Muscle layer of duodenum (tissue), 2 donors: Measurements from ENCODE around the gene ADSS1.

Experiments used
- H3K27ac ChIP-seq: one replicate; pipeline ENCODE4 v1.7.0; 2013; ENCODE audit warnings: mild to moderate bottlenecking, low read length
- H3K27me3 ChIP-seq: one replicate; pipeline ENCODE4 v1.7.0; 2013; ENCODE audit warnings: low read depth, mild to moderate bottlenecking, control low read depth, low read length
- H3K36me3 ChIP-seq, 2 donors: one replicate each; pipeline ENCODE4 v1.7.0; 2013; ENCODE audit warnings: low read length in 2 of 2, control low read depth in 1 of 2, mild to moderate bottlenecking in 1 of 2; ENCODE audit not compliant: insufficient read depth in 2 of 2, control insufficient read depth in 1 of 2
- H3K4me1 ChIP-seq, 2 donors: one replicate each; pipeline ENCODE4 v1.7.0; 2013; ENCODE audit warnings: low read length in 2 of 2, mild to moderate bottlenecking in 2 of 2, control low read depth in 1 of 2, moderate library complexity in 1 of 2; ENCODE audit not compliant: insufficient read depth in 2 of 2, control insufficient read depth in 1 of 2
- H3K4me3 ChIP-seq, 2 donors: one replicate each; pipeline ENCODE4 v1.7.0; 2013; ENCODE audit warnings: low read length in 2 of 2, low read depth in 1 of 2, mild to moderate bottlenecking in 1 of 2
- H3K9me3 ChIP-seq, 2 donors: one replicate each; pipeline ENCODE4 v1.7.0; 2013; ENCODE audit warnings: low read length in 2 of 2, control low read depth in 1 of 2, mild to moderate bottlenecking in 1 of 2; ENCODE audit not compliant: control insufficient read depth in 1 of 2
- donor health status: healthy.

ADSS1 gene

GRCh38 chr14:104695660-104696000, 28.4 kb upstream of the ADSS1 start:
- Histone ChIP-seq H3K4me3 (no peak overlapping the region), H3K9me3 (no peaks in the 10 kb centered on the region), H3K36me3 (no peaks in the 10 kb centered on the region), H3K4me1 (peaks cover 0 to 95% of the 10 kb centered on the region in 2 donors), H3K27me3 (no peaks in the 10 kb centered on the region), H3K27ac (no peak overlapping the region)

DNA sequence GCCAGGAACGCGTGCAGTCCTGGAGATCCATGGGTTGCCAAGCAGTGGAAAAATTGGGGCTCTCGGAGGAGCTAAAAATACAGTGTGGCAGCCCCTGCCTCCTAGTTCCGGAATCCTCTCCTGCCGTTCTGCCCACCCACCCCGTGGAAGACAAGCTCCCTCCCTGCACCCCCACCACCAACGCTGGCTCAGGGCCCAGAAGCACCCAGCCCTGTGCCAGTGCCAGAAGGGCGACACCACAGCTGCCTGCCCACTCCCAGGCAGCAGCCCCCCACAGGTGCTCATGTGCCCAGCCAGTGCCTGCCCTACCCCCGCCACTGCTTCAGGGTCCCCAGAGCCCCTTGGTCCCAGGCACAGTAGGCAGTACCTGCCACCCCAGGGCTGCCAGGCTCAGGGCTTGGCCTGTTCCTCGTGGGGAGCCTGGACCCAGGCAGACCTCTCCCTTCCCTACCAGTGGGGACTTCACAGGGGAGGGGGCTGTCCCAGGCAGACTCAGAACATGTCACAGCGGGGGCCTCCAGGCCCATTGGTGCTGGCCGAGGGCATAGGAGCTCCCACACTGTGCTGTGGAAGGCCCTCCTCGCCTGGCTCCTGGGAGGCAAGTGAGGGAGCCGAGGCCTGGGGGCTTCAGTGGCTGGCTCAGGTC, 27.2 kb upstream of the ADSS1 start:
- Histone ChIP-seq H3K27ac (no peak overlapping the region), H3K36me3 (peaks cover 0 to 9% of the 10 kb centered on the region in 2 donors), H3K27me3 (no peaks in the 10 kb centered on the region), H3K9me3 (no peaks in the 10 kb centered on the region), H3K4me3 (no peak overlapping the region), H3K4me1 (peaks cover 0 to 83% of the 10 kb centered on the region in 2 donors)

- H3K36me3 ChIP-seq: peaks cover 0 to 14% of the 10 kb centered on the region in 2 donors
- peaks cover 0 to 78% of the 10 kb centered on the region in 2 donors for H3K4me1 ChIP-seq
Observed at GRCh38 chr14:104697317-104697703, 26.7 kb upstream of the ADSS1 start.

DNA sequence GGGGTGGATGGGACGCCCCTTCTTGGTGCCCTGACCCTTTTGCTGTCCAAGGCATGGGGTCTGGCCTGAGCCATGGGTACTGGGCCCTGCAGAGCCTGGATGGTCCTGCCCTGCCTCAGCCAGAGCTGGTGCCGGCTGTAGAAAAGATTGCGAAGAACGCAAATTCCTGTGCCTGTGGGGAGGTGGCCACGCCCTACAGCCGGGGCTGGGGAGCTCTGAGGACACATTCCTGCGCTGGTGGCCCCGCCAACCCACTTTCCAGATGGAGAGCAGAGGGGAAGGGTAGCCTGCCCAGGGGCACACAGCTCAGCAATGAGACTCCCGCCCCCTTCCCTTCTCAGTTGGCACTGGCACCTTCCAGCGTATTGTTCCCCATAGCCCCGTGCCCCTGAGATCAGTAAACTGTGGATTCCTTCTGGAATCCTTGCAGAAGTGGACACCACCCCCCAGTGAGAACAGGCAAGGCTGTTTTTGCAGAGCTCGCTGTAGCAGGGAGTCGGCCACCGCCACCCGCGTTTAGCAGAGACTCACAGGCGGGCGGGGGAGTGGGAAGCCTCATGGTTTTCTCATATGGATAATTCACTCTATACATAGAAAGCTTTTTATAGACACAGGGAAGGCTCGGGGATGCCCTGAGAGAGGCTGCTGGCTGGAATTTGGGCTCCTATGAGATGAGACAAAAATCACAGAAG, 26.0 kb upstream of the ADSS1 start:
- Histone ChIP-seq H3K4me3 (peak overlapping the region in 1 of 2 donors; percentile 24), H3K36me3 (peaks cover 0 to 19% of the 10 kb centered on the region in 2 donors), H3K4me1 (peaks cover 0 to 71% of the 10 kb centered on the region in 2 donors), H3K27ac (no peak overlapping the region), H3K27me3 (no peaks in the 10 kb centered on the region), H3K9me3 (no peaks in the 10 kb centered on the region)

More at GRCh38 chr14:104697317-104697703, 26.7 kb upstream of the ADSS1 start:
- no peaks in the 10 kb centered on the region for H3K27me3 ChIP-seq
- H3K27ac ChIP-seq: no peak overlapping the region
- H3K4me3 ChIP-seq: no peak overlapping the region
- H3K9me3 ChIP-seq: no peaks in the 10 kb centered on the region

GRCh38 chr14:104698688-104699425, 25.2 kb upstream of the ADSS1 start:
- no peak overlapping the region for H3K27ac ChIP-seq
- peaks cover 0 to 65% of the 10 kb centered on the region in 2 donors for H3K4me1 ChIP-seq
- no peaks in the 10 kb centered on the region for H3K9me3 ChIP-seq
- peak overlapping the region in 1 of 2 donors; percentile 24 for H3K4me3 ChIP-seq
- H3K27me3 ChIP-seq: no peaks in the 10 kb centered on the region
- H3K36me3 ChIP-seq: peaks cover 0 to 27% of the 10 kb centered on the region in 2 donors

- no peak overlapping the region for H3K27ac ChIP-seq
- peak overlapping the region in 1 of 2 donors; percentile 24 for H3K4me3 ChIP-seq
- H3K27me3 ChIP-seq: no peaks in the 10 kb centered on the region
- no peaks in the 10 kb centered on the region for H3K9me3 ChIP-seq
- peaks cover 0 to 61% of the 10 kb centered on the region in 2 donors for H3K4me1 ChIP-seq
- peaks cover 0 to 33% of the 10 kb centered on the region in 2 donors for H3K36me3 ChIP-seq
Observed at GRCh38 chr14:104699426-104699748, 24.6 kb upstream of the ADSS1 start.

DNA sequence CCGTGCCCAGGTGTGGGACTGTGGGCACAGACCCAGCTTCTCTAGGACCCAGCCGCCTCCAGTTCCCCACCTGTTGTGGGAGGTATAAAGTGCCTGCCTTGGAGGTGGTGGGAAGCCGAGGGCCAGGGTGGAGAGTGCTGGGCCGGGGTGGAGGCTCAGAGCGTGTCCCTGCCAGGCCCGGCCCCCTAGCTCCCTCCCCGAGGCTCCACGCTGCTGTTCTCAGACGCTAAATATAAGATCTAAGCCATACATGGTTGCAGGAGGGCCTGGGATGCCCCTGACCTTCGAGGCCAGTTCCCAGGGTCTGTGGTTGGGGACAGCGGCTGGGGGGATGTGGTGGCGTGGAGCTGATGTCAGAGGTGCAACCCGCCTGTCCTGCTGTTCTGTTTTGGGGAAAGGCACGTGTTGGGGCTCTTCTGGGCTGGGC, 23.8 kb upstream of the ADSS1 start:
- Histone ChIP-seq H3K4me1 (peaks cover 0 to 52% of the 10 kb centered on the region in 2 donors), H3K27me3 (no peaks in the 10 kb centered on the region), H3K36me3 (peaks cover 0 to 35% of the 10 kb centered on the region in 2 donors), H3K4me3 (peak overlapping the region in 1 of 2 donors; percentile 24), H3K27ac (no peak overlapping the region), H3K9me3 (no peaks in the 10 kb centered on the region)

DNA sequence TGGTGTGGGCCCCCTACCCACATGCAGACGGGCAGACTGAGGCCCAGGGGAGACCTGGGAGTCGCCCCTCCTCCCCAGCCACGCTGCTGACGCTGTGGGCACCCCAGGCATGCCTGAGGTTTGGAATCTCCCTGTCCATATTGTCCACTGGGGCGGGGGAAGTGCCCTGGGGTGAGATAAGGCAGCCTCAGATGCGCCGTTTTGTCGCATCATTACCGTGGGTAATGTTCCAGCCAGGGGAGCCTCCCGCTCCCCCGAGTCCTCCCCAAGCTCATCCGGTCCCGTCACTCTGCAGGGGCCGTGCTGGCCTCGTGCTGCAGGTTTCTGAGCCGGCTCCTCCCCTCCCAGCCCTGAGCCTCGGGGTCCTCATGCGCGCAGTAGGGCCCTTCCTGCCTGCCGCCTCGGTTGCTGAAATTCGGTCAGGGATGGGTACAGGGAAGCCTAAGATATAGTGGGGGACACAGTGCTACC, 23.2 kb upstream of the ADSS1 start:
- no peak overlapping the region for H3K27ac ChIP-seq
- H3K36me3 ChIP-seq: peaks cover 0 to 35% of the 10 kb centered on the region in 2 donors
- H3K4me1 ChIP-seq: peaks cover 0 to 47% of the 10 kb centered on the region in 2 donors
- H3K27me3 ChIP-seq: no peaks in the 10 kb centered on the region
- H3K4me3 ChIP-seq: no peak overlapping the region
- no peaks in the 10 kb centered on the region for H3K9me3 ChIP-seq

DNA sequence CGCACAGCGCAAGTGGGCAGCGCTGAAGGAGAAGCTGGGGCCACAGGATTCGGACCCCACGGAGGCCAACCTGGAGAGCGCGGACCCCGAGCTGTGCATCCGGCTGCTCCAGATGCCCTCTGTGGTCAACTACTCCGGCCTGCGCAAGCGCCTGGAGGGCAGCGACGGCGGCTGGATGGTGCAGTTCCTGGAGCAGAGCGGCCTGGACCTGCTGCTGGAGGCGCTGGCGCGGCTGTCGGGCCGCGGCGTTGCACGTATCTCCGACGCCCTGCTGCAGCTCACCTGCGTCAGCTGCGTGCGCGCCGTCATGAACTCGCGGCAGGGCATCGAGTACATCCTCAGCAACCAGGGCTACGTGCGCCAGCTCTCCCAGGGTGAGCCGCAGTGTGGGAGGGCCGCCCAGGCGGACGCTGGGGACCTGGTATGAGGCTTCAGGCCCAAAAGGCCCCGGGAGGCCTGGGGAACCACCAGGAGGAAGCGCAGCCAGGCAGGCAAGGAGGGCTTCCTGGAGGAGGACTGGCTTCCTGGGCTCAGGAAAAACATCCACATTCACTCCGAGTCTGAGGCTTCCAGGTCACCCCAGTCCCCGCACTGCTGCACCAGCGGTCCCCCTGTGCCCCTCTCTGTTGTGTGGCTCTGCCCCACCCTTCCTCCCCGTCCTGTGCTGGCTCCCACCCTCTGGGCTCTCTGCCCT, 22.5 kb upstream of the ADSS1 start:
- no peaks in the 10 kb centered on the region for H3K9me3 ChIP-seq
- H3K4me3 ChIP-seq: no peak overlapping the region
- peaks cover 0 to 35% of the 10 kb centered on the region in 2 donors for H3K36me3 ChIP-seq
- H3K4me1 ChIP-seq: peaks cover 0 to 40% of the 10 kb centered on the region in 2 donors
- no peaks in the 10 kb centered on the region for H3K27me3 ChIP-seq
- no peak overlapping the region for H3K27ac ChIP-seq

DNA sequence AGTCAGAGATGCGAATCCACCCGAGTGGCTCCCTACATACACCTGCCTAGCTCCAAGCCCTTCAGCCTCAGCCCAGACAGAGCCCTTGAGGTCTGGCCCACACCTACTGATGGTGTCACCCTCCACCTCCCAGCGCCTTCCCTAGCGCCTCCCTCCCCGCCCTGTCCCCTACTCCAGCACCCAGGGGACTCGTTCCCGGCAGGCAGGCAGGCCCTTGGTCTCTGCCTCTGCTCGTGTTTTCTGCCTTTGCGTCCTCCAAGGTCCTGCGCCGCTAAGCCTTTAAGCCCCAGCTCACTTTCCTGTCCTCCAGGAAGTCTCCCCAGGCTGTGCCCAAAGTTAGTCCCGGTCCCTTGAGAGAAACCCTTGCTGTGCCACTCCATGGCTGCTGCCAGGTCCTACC, 21.9 kb upstream of the ADSS1 start:
- H3K36me3 ChIP-seq: peaks cover 0 to 35% of the 10 kb centered on the region in 2 donors
- no peaks in the 10 kb centered on the region for H3K9me3 ChIP-seq
- H3K4me3 ChIP-seq: no peak overlapping the region
- H3K27me3 ChIP-seq: no peaks in the 10 kb centered on the region
- H3K4me1 ChIP-seq: peaks cover 0 to 35% of the 10 kb centered on the region in 2 donors
- H3K27ac ChIP-seq: no peak overlapping the region

GRCh38 chr14:104702673-104703072, 21.4 kb upstream of the ADSS1 start:
- Histone ChIP-seq H3K4me3 (no peak overlapping the region), H3K9me3 (no peaks in the 10 kb centered on the region), H3K36me3 (peaks cover 0 to 35% of the 10 kb centered on the region in 2 donors), H3K27ac (no peak overlapping the region), H3K4me1 (peaks cover 0 to 30% of the 10 kb centered on the region in 2 donors), H3K27me3 (no peaks in the 10 kb centered on the region)
